ENCODE results near the gene NCOA3. TPM values are rescaled to one million over a fixed set of nuclear protein-coding genes. Genes with fewer than 3 reads are reported as not detected.

Gene NCOA3
- polyA plus RNA-seq, 3 donors = 13.5 to 21.8 (median 21.3) TPM

GRCh38 chr20:47653869-47654268, 152.2 kb downstream of the NCOA3 start:
- Histone ChIP-seq H2AFZ (ENCODE audit: insufficient read depth, low read depth, low read length, poor library complexity, severe bottlenecking) (no peak overlapping the region), H4K20me1 (ENCODE audit: insufficient read depth, low read length) (peaks cover 99% of the 10 kb centered on the region), H3K36me3 (replicated peaks in 1 of 2; ENCODE audit: control insufficient read depth in 1 of 2, insufficient read depth in 2 of 2, low read length in 2 of 2) (peaks cover 80 to 92% of the 10 kb centered on the region in 2 donors), H3K9ac (ENCODE audit: insufficient read depth, low read length, poor library complexity, severe bottlenecking) (no peak overlapping the region), H3K27ac (ENCODE audit: low read depth in 1 of 2, low read length in 2 of 2) (no peak overlapping the region), H3K9me3 (replicated peaks in 1 of 2; ENCODE audit: control insufficient read depth in 1 of 2, insufficient read depth in 1 of 2, low read length in 2 of 2) (no peaks in the 10 kb centered on the region), H3K4me1 (ENCODE audit: control insufficient read depth in 1 of 2, insufficient read depth in 2 of 2, low read length in 2 of 2) (peaks cover 0 to 4% of the 10 kb centered on the region in 2 donors), H3K4me3 (replicated peaks in 1 of 3; ENCODE audit: low read depth in 2 of 3, low read length in 3 of 3) (no peak overlapping the region), H3K4me2 (replicated peaks; ENCODE audit: extremely low read depth, low read length, poor library complexity, severe bottlenecking) (no peak overlapping the region), H3K79me2 (ENCODE audit: insufficient read depth, low read length) (no peaks in the 10 kb centered on the region), H3K27me3 (ENCODE audit: control insufficient read depth in 2 of 2, insufficient read depth in 2 of 2, low read length in 2 of 2) (no peaks in the 10 kb centered on the region)
- Mint-ChIP-seq H3K36me3 (peaks cover 80 to 91% of the 10 kb centered on the region in 2 donors), H3K4me3 (no peak overlapping the region), H3K9me3 (no peaks in the 10 kb centered on the region), H3K4me1 (peaks cover 8% of the 10 kb centered on the region), H3K27ac (no peak overlapping the region), H3K27me3 (ENCODE audit: low read depth in 3 of 3) (no peaks in the 10 kb centered on the region)
- intact Hi-C loops (cut with micrococcal nuclease) = no loop called here
- 20% methylated on average over 1 of the region's 2 CpGs for WGBS (ENCODE audit: insufficient coverage)
- TF ChIP-seq, protein P1, sequence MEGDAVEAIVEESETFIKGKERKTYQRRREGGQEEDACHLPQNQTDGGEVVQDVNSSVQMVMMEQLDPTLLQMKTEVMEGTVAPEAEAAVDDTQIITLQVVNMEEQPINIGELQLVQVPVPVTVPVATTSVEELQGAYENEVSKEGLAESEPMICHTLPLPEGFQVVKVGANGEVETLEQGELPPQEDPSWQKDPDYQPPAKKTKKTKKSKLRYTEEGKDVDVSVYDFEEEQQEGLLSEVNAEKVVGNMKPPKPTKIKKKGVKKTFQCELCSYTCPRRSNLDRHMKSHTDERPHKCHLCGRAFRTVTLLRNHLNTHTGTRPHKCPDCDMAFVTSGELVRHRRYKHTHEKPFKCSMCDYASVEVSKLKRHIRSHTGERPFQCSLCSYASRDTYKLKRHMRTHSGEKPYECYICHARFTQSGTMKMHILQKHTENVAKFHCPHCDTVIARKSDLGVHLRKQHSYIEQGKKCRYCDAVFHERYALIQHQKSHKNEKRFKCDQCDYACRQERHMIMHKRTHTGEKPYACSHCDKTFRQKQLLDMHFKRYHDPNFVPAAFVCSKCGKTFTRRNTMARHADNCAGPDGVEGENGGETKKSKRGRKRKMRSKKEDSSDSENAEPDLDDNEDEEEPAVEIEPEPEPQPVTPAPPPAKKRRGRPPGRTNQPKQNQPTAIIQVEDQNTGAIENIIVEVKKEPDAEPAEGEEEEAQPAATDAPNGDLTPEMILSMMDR (IDR thresholded peaks at IDR 0.05) = no peak
- DNase-seq = no peak

DNA sequence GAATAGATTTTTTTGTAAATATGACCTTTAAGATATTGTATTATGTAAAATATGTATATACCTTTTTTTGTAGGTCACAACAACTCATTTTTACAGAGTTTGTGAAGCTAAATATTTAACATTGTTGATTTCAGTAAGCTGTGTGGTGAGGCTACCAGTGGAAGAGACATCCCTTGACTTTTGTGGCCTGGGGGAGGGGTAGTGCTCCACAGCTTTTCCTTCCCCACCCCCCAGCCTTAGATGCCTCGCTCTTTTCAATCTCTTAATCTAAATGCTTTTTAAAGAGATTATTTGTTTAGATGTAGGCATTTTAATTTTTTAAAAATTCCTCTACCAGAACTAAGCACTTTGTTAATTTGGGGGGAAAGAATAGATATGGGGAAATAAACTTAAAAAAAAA, 152.7 kb downstream of the NCOA3 start:
- H3K9me3 Mint-ChIP-seq = no peaks in the 10 kb centered on the region
- no peaks in the 10 kb centered on the region for H3K79me2 ChIP-seq (ENCODE audit: insufficient read depth, low read length)
- H3K27ac ChIP-seq (ENCODE audit: low read depth in 1 of 2, low read length in 2 of 2) = no peak overlapping the region
- H3K36me3 ChIP-seq (replicated peaks in 1 of 2; ENCODE audit: control insufficient read depth in 1 of 2, insufficient read depth in 2 of 2, low read length in 2 of 2) = peaks cover 80 to 92% of the 10 kb centered on the region in 2 donors
- H3K9me3 ChIP-seq (replicated peaks in 1 of 2; ENCODE audit: control insufficient read depth in 1 of 2, insufficient read depth in 1 of 2, low read length in 2 of 2) = no peaks in the 10 kb centered on the region
- H3K27me3 ChIP-seq (ENCODE audit: control insufficient read depth in 2 of 2, insufficient read depth in 2 of 2, low read length in 2 of 2) = no peaks in the 10 kb centered on the region
- no peak overlapping the region for H3K4me3 ChIP-seq (replicated peaks in 1 of 3; ENCODE audit: low read depth in 2 of 3, low read length in 3 of 3)
- no CpG with 5 or more reads among the region's 1 CpG for WGBS (ENCODE audit: insufficient coverage)
- no peak overlapping the region for H3K4me3 Mint-ChIP-seq
- H3K4me1 ChIP-seq (ENCODE audit: control insufficient read depth in 1 of 2, insufficient read depth in 2 of 2, low read length in 2 of 2) = peaks cover 0 to 4% of the 10 kb centered on the region in 2 donors
- peaks cover 81 to 92% of the 10 kb centered on the region in 2 donors for H3K36me3 Mint-ChIP-seq
- no peak overlapping the region for H3K4me2 ChIP-seq (replicated peaks; ENCODE audit: extremely low read depth, low read length, poor library complexity, severe bottlenecking)
- H3K9ac ChIP-seq (ENCODE audit: insufficient read depth, low read length, poor library complexity, severe bottlenecking) = no peak overlapping the region
- no peak overlapping the region for H3K27ac Mint-ChIP-seq
- peaks cover 8% of the 10 kb centered on the region for H3K4me1 Mint-ChIP-seq
- intact Hi-C loops (cut with micrococcal nuclease) = no loop called here
- TF ChIP-seq, protein P1 (IDR thresholded peaks at IDR 0.05) = no peak
- H4K20me1 ChIP-seq (ENCODE audit: insufficient read depth, low read length) = peaks cover 99% of the 10 kb centered on the region
- H3K27me3 Mint-ChIP-seq (ENCODE audit: low read depth in 3 of 3) = no peaks in the 10 kb centered on the region
- DNase-seq = no peak
- no peak overlapping the region for H2AFZ ChIP-seq (ENCODE audit: insufficient read depth, low read depth, low read length, poor library complexity, severe bottlenecking)

Measured in CD14-positive monocyte (primary cell).